K562 (cell line): Measurements from ENCODE around the gene VEGFB. TPM values are rescaled to one million over a fixed set of nuclear protein-coding genes. Genes with fewer than 3 reads are reported as not detected.
A peak's percentile ranks its signal among the peaks of the same experiment; 100 is the strongest.

Experiments
- ATAC-seq: fragments of 200-7000 bp; cut with Tn5 transposase; 3 replicates; pipeline ENCODE4 v1.9.1; 2020; ENCODE audit warnings: moderate library complexity
- BruUV-seq: library from RNA; stranded (reverse); fragments of 400-500 nt; replicated peaks from 2 replicates; lab custom pipeline; 2021; lab: Mats Ljungman, UMichigan
- CTCF ChIA-PET: fragments of 300-600 bp; formaldehyde crosslinking; extraction: SDS; loops from one replicate; lab custom pipeline; 2021; ENCODE audit warnings: low intra/inter-chr PET ratio; lab: Yijun Ruan, JAX
- POLR2A ChIA-PET: fragments of 300-600, 350-650 bp; sonication (Branson Sonifier 250); formaldehyde crosslinking; extraction: SDS; loops from one replicate; lab custom pipeline; 2021; ENCODE audit warnings: antibody characterized with exemption, inconsistent platforms; lab: Yijun Ruan, JAX
- DNase-seq, 4 experiments: peaks; one replicate each; pipeline versions ENCODE4 v3.0.0 to v3.0.0-alpha.2; 2011 to 2018; ENCODE audit warnings: low spot score in 3 of 4, mixed read lengths in 3 of 4; ENCODE audit errors: extremely low read depth in 1 of 4
- FAIRE-seq: peaks from 2 replicates; lab custom pipeline; 2011; peaks lifted over from hg19 to GRCh38; lab: Jason Lieb, UNC
- H2AFZ ChIP-seq: 2 replicates; pipeline ENCODE4 v1.6.0; 2011; ENCODE audit warnings: low read depth, low read length, control low read depth, inconsistent platforms
- H3K27ac ChIP-seq: fragments of 200-600 bp; 3 replicates; pipeline ENCODE4 v1.8.0; 2011; ENCODE audit warnings: low read depth, mild to moderate bottlenecking, control low read depth, inconsistent platforms, low read length, moderate library complexity, mixed read lengths; ENCODE audit errors: extremely low read depth
- H3K27me3 ChIP-seq, 2 experiments: fragments of 300-600 bp in 1 of 2; 2 replicates in 1 of 2; 3 replicates in 1 of 2; pipeline versions ENCODE4 v1.6.0 to v1.8.0; 2011; ENCODE audit warnings: inconsistent platforms in 2 of 2, low read length in 2 of 2, mild to moderate bottlenecking in 1 of 2, mixed read lengths in 1 of 2, moderate library complexity in 1 of 2; ENCODE audit not compliant: control insufficient read depth in 2 of 2, insufficient read depth in 2 of 2
- H3K36me3 ChIP-seq: fragments of 300-600 bp; 3 replicates; pipeline ENCODE4 v1.8.0; 2011; ENCODE audit warnings: mild to moderate bottlenecking, low read length, inconsistent platforms; ENCODE audit not compliant: control insufficient read depth, insufficient read depth
- H3K4me1 ChIP-seq, 2 experiments: fragments of 200-600 bp in 1 of 2; replicated peaks in 1 of 2; 2 replicates in 1 of 2; 3 replicates in 1 of 2; pipeline versions ENCODE4 v1.5.1 to v1.8.0; 2011; ENCODE audit warnings: inconsistent platforms in 2 of 2, low read length in 2 of 2, mild to moderate bottlenecking in 1 of 2, mixed read lengths in 1 of 2, moderate library complexity in 1 of 2; ENCODE audit not compliant: control insufficient read depth in 2 of 2, insufficient read depth in 2 of 2
- H3K4me2 ChIP-seq: 2 replicates; pipeline ENCODE4 v1.6.1; 2011; ENCODE audit warnings: low read length, control low read depth, inconsistent platforms, mixed read lengths; ENCODE audit not compliant: insufficient read depth
- H3K4me3 ChIP-seq: fragments of 200-600 bp; sonication (generic), shearing (Covaris generic); 2 replicates; pipeline ENCODE4 v1.5.1; 2016; ENCODE audit warnings: control low read depth, inconsistent platforms
- H3K79me2 ChIP-seq: fragments of 200-600 bp; 3 replicates; pipeline ENCODE4 v1.8.0; 2011; ENCODE audit warnings: low read length, inconsistent platforms; ENCODE audit not compliant: control insufficient read depth, insufficient read depth
- H3K9ac ChIP-seq, 2 experiments: 2 replicates each; pipeline versions ENCODE4 v1.6.0 to v1.6.1; 2011; ENCODE audit warnings: low read depth in 2 of 2, low read length in 2 of 2, control low read depth in 1 of 2, inconsistent platforms in 1 of 2, mild to moderate bottlenecking in 1 of 2, mixed read lengths in 1 of 2; ENCODE audit not compliant: insufficient read depth in 1 of 2
- H3K9me1 ChIP-seq: one replicate; pipeline ENCODE4 v1.6.0; 2011; ENCODE audit warnings: inconsistent platforms, mild to moderate bottlenecking, low read length, moderate library complexity; ENCODE audit not compliant: control insufficient read depth, insufficient read depth
- H3K9me3 ChIP-seq: replicated peaks from 2 replicates; pipeline ENCODE4 v1.5.1; 2011; ENCODE audit warnings: low read depth, low read length, inconsistent platforms; ENCODE audit not compliant: control insufficient read depth, insufficient read depth
- H4K20me1 ChIP-seq: replicated peaks from 2 replicates; pipeline ENCODE4 v1.6.1; 2011; ENCODE audit warnings: low read length, inconsistent platforms, mixed read lengths; ENCODE audit not compliant: control insufficient read depth, insufficient read depth
- ASH1L ChIP-seq: fragments of 450-650 bp; IDR thresholded peaks from 2 replicates; pipeline ENCODE4 v1.6.1; 2018; ENCODE audit warnings: borderline replicate concordance, mild to moderate bottlenecking, low read depth; ENCODE audit not compliant: partially characterized antibody
- CC2D1A ChIP-seq: fragments of 450-650 bp; IDR thresholded peaks from 2 replicates; pipeline ENCODE4 v1.6.1; 2017; ENCODE audit warnings: mild to moderate bottlenecking
- CREB1 ChIP-seq, 2 experiments: sonication (generic) in 1 of 2; formaldehyde crosslinking in 1 of 2; IDR thresholded peaks; 2 replicates each; pipeline versions ENCODE4 v1.6.1 to v1.8.0; 2012 to 2022; ENCODE audit warnings: inconsistent platforms in 1 of 2, mild to moderate bottlenecking in 1 of 2, missing genetic modification reagents in 1 of 2, moderate library complexity in 1 of 2
- FOXK2 ChIP-seq, 2 experiments: fragments of 450-650 bp; IDR thresholded peaks in 1 of 2; conservative IDR thresholded peaks in 1 of 2; 2 replicates each; pipeline ENCODE4 v1.6.1; 2016; ENCODE audit warnings: low read depth in 2 of 2, mild to moderate bottlenecking in 1 of 2
- LCOR ChIP-seq: sonication (generic); formaldehyde crosslinking; IDR thresholded peaks from 2 replicates; pipeline ENCODE4 v1.8.0; 2022; ENCODE audit warnings: mild to moderate bottlenecking, missing genetic modification reagents
- PHTF2 ChIP-seq: fragments of 250-450 bp; sonication (Bioruptor Pico); IDR thresholded peaks from 2 replicates; pipeline ENCODE4 v1.5.0; 2021; ENCODE audit warnings: mild to moderate bottlenecking
- SREBF1 ChIP-seq: fragments of 150-350 bp; IDR thresholded peaks from 2 replicates; pipeline ENCODE4 v1.6.1; 2014; ENCODE audit warnings: antibody characterized with exemption, low read depth, low read length, borderline replicate concordance
- STAG1 ChIP-seq: sonication (generic); formaldehyde crosslinking; IDR thresholded peaks from 2 replicates; pipeline ENCODE4 v1.5.0; 2020; ENCODE audit warnings: missing genetic modification reagents, borderline replicate concordance
- STAT5A ChIP-seq: IDR thresholded peaks from 2 replicates; pipeline ENCODE4 v1.6.1; 2012; ENCODE audit warnings: low read length, inconsistent platforms, borderline replicate concordance
- XRCC4 ChIP-seq: IDR thresholded peaks from one replicate; pipeline ENCODE4 v1.6.1; 2011; ENCODE audit not compliant: insufficient read depth, insufficient read length; ENCODE audit errors: extremely low read depth
- ZNF133 ChIP-seq: fragments of 250-450 bp; sonication (Bioruptor Pico); IDR thresholded peaks from 2 replicates; pipeline ENCODE4 v1.4.0; 2020; ENCODE audit warnings: mild to moderate bottlenecking
- ZNF324 ChIP-seq: fragments of 250-450 bp; sonication (Bioruptor Pico); IDR thresholded peaks from 2 replicates; pipeline ENCODE4 v1.4.0; 2020; ENCODE audit warnings: mild to moderate bottlenecking
- ZNF583 ChIP-seq: fragments of 250-450 bp; sonication (Bioruptor Pico); IDR thresholded peaks from 2 replicates; pipeline ENCODE4 v1.4.0; 2020
- WGBS: fragments of 100-300 bp; shearing (Covaris generic); methylation state at CpG from one replicate; pipeline ENCODE4 v1.1.6; 2016; ENCODE audit warnings: low coverage, mixed read lengths; ENCODE audit not compliant: insufficient coverage; ENCODE audit errors: missing lambda C conversion rate; 5-methylcytosine and 5-hydroxymethylcytosine counted together
- in situ Hi-C: fragments of 300-500 bp; cut with MboI; formaldehyde crosslinking; loops from 4 replicates; pipeline ENCODE4 v1.15.0; 2018; ENCODE audit warnings: inconsistent platforms, mixed read lengths
- intact Hi-C: fragments of 100-400 bp; cut with micrococcal nuclease; formaldehyde crosslinking; loops from 2 replicates; pipeline ENCODE4 v1.14.2; 2022
- polyA plus RNA-seq, 8 experiments: library from polyadenylated mRNA; depleted of rRNA in 4 of 8; stranded (reverse) in 5 of 8; unstranded in 3 of 8; fragments of >200 nt; fragmentation: Nextera tagmentation in 2 of 8; fragmentation: Illumina TruSeq in 1 of 8; extraction: Ambion mirVana in 2 of 8; extraction: Trizol in 1 of 8; gene quantifications; 2 replicates each; pipeline versions ENCODE4 v1.2.1 to v1.2.3, GENCODE V29; 2011 to 2014; ENCODE audit warnings: inconsistent platforms in 1 of 8, missing spikeins in 1 of 8
- total RNA-seq, 7 experiments: library from RNA; depleted of rRNA in 6 of 7; stranded (reverse); fragments of >200 nt in 6 of 7; fragmentation: Illumina TruSeq in 2 of 7; extraction: Trizol in 2 of 7; gene quantifications; 2 replicates each; pipeline versions ENCODE4 v1.2.1 to v1.2.3, GENCODE V29; 2011 to 2021; ENCODE audit warnings: low replicate concordance in 1 of 7
- TF ChIP-seq, protein P1 (sequence below), 2 experiments: IDR thresholded peaks; 2 replicates each; pipeline ENCODE4 v1.6.1; 2011; ENCODE audit warnings: borderline replicate concordance in 1 of 2, control low read depth in 1 of 2, low read depth in 1 of 2, low read length in 1 of 2, mild to moderate bottlenecking in 1 of 2, mixed read lengths in 1 of 2, moderate library complexity in 1 of 2; ENCODE audit not compliant: insufficient read depth in 1 of 2, insufficient read length in 1 of 2, poor library complexity in 1 of 2, severe bottlenecking in 1 of 2; ENCODE audit errors: extremely low read depth in 1 of 2
- TF ChIP-seq, protein P2 (sequence below), 3 experiments: IDR thresholded peaks in 2 of 3; conservative IDR thresholded peaks in 1 of 3; 2 replicates each; pipeline ENCODE4 v1.5.1; 2011 to 2012; ENCODE audit warnings: low read length in 3 of 3, mild to moderate bottlenecking in 3 of 3, control low read depth in 2 of 3, improper control_type of control experiment in 1 of 3, inconsistent platforms in 1 of 3, low read depth in 1 of 3, mixed read lengths in 1 of 3, moderate library complexity in 1 of 3; ENCODE audit not compliant: insufficient read depth in 2 of 3
- TF ChIP-seq, protein P3 (sequence below): conservative IDR thresholded peaks from 2 replicates; pipeline ENCODE4 v1.6.1; 2011; ENCODE audit warnings: low read depth, mild to moderate bottlenecking, low read length; ENCODE audit not compliant: control insufficient read depth

The VEGFB gene
- total and polyA plus RNA-seq, 9 of the 15 experiments (the other 6 are each of a cell fraction or from before 2014, with no cell fraction given) = 11.0 to 83.4 (median 25.7) TPM

DNA sequence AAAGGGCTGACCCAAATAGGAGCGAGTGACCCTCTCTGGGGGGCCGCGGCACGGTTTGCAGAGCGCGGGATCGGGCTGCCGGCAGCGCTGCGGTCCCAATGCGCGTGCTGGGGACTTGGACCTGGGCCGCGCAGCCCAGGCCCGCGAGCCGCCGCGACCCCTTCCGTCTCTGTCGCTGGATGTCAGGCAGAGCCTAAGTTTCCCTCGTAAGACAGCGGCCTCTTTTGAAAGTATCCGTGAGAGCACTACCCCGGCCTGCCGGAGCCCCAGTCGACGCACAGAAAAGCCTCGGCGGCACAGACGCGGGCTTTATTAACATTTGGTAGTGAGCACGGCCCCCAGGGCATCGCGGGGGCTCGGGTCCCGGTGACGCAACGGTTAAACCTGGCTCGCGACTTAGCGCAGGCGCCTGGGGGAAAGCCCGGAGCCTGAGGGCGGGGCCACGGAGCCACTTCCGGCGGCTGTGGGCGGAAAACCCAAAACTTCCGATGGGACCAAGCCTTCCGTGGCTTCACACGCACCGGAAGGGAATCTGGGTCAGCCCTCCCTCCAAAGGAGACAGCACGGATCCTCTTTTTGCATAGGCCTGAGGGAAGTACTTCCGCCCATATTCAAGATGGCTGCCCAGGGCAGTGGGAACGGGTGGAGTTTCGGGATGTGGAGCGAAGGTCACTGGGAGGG, 35.3 kb downstream of the VEGFB start:
- peak overlapping the region; percentile 60 for H3K4me3 ChIP-seq
- H3K9me1 ChIP-seq = peaks cover 3% of the 10 kb centered on the region
- no peaks in the 10 kb centered on the region for H4K20me1 ChIP-seq
- CTCF ChIA-PET = interaction anchor here (2.6 kb wide), 1 partner anchor 66 kb away, joined by 11 read pairs; no protein-coding TSS in a partner anchor
- peak overlapping the region; percentile 96 for H3K27ac ChIP-seq
- H3K27me3 ChIP-seq = no peaks in the 10 kb centered on the region
- POLR2A ChIA-PET = interaction anchor here (0.5 to 5.7 kb wide), 19 partner anchors 11 to 1458 kb away, joined by 3 to 58 read pairs (median 4); partner anchors contain the start of genes BAD, CATSPERZ, ESRRA and FERMT3
- in situ Hi-C loops = no loop called here
- H3K4me1 ChIP-seq = peaks cover 32 to 54% of the 10 kb centered on the region in 2 experiments
- peak; percentile 98 for FAIRE-seq
- H3K9ac ChIP-seq = peak overlapping the region; percentile 89 to 99
- peaks cover 45% of the 10 kb centered on the region for H3K79me2 ChIP-seq
- peak; percentile 84 for ATAC-seq
- TSS peak; percentile 94 for BruUV-seq
- H2AFZ ChIP-seq = peak overlapping the region; percentile 86
- WGBS = 0% methylated on average over 54 of the region's 58 CpGs
- DNase-seq = peak; percentile 75 to 99 (median 83)
- H3K36me3 ChIP-seq = peaks cover 36% of the 10 kb centered on the region
- intact Hi-C loops = loop anchor here (1.0 to 2.0 kb wide), 3 partner anchors 23 to 65 kb away; partner anchors contain the start of genes ESRRA and PPP1R14B
- no peaks in the 10 kb centered on the region for H3K9me3 ChIP-seq
- peak overlapping the region; percentile 92 for H3K4me2 ChIP-seq
- TF ChIP-seq PHTF2 (CRISPR knock-in tag) (no peak), ZNF583 (CRISPR knock-in tag) (peak; percentile 44; the same call in 1 of the 2 replicates), FOXK2 (conservative IDR thresholded peaks at IDR 0.05 in 1 of 2, IDR thresholded peaks at IDR 0.05 in 1 of 2; ENCODE audit: low read depth in 2 of 2) (peak; percentile 74 to 78; a peak in 3 of 4 replicates), CC2D1A (no peak), ASH1L (peak; percentile 86), LCOR (CRISPR knock-in tag) (peak; percentile 94), STAG1 (CRISPR knock-in tag) (no peak), ZNF133 (CRISPR knock-in tag) (0 out of 2 replicates have a peak, but pooled peaks have one; percentile 47), XRCC4 (no peak), STAT5A (no peak; the same call in 1 of the 2 replicates), SREBF1 (0 out of 2 replicates have a peak, but pooled peaks have one; percentile 63), ZNF324 (no peak; the same call in 1 of the 2 replicates), CREB1 (IDR thresholded peaks at IDR 0.05) (peak; percentile 59), CREB1 (CRISPR knock-in tag; IDR thresholded peaks at IDR 0.05) (peak; percentile 74; the same call in 1 of the 2 replicates)
- TF ChIP-seq, protein P1, sequence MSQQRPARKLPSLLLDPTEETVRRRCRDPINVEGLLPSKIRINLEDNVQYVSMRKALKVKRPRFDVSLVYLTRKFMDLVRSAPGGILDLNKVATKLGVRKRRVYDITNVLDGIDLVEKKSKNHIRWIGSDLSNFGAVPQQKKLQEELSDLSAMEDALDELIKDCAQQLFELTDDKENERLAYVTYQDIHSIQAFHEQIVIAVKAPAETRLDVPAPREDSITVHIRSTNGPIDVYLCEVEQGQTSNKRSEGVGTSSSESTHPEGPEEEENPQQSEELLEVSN (IDR thresholded peaks at IDR 0.05; ENCODE audit: borderline replicate concordance in 1 of 2, extremely low read depth in 1 of 2, insufficient read depth in 1 of 2, insufficient read length in 1 of 2, low read depth in 1 of 2, low read length in 1 of 2, poor library complexity in 1 of 2, severe bottlenecking in 1 of 2) = peak; percentile 52 to 66
- TF ChIP-seq, protein P2, sequence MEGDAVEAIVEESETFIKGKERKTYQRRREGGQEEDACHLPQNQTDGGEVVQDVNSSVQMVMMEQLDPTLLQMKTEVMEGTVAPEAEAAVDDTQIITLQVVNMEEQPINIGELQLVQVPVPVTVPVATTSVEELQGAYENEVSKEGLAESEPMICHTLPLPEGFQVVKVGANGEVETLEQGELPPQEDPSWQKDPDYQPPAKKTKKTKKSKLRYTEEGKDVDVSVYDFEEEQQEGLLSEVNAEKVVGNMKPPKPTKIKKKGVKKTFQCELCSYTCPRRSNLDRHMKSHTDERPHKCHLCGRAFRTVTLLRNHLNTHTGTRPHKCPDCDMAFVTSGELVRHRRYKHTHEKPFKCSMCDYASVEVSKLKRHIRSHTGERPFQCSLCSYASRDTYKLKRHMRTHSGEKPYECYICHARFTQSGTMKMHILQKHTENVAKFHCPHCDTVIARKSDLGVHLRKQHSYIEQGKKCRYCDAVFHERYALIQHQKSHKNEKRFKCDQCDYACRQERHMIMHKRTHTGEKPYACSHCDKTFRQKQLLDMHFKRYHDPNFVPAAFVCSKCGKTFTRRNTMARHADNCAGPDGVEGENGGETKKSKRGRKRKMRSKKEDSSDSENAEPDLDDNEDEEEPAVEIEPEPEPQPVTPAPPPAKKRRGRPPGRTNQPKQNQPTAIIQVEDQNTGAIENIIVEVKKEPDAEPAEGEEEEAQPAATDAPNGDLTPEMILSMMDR (IDR thresholded peaks at IDR 0.05 in 2 of 3, conservative IDR thresholded peaks at IDR 0.05 in 1 of 3; ENCODE audit: insufficient read depth in 2 of 3, low read depth in 1 of 3, low read length in 3 of 3) = peak; percentile 16 to 48 (median 37); a peak in 4 of 6 replicates
- TF ChIP-seq, protein P3, sequence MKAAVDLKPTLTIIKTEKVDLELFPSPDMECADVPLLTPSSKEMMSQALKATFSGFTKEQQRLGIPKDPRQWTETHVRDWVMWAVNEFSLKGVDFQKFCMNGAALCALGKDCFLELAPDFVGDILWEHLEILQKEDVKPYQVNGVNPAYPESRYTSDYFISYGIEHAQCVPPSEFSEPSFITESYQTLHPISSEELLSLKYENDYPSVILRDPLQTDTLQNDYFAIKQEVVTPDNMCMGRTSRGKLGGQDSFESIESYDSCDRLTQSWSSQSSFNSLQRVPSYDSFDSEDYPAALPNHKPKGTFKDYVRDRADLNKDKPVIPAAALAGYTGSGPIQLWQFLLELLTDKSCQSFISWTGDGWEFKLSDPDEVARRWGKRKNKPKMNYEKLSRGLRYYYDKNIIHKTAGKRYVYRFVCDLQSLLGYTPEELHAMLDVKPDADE = peak; percentile 94
